GM15510 (cell line): ENCODE results near the gene EPB41L1.

Experiments used
- POLR2A ChIP-seq: IDR thresholded peaks from 3 replicates; pipeline ENCODE4 v1.6.1; 2011; ENCODE audit warnings: borderline replicate concordance; ENCODE audit not compliant: insufficient read length; ENCODE audit errors: extremely low read depth

The EPB41L1 gene

GRCh38 chr20:36154700-36155628 lies at the start of gene EPB41L1:
EPB41L1 (plus strand) TSS chr20:36154740; CDS start chr20:36173778, 19,038 bp downstream.
- TF ChIP-seq POLR2A, result no peak

- TF ChIP-seq POLR2A, result no peak
These were observed 49.7 kb upstream of the EPB41L1 start for GRCh38 chr20:36104856-36105255.

- no peak for TF ChIP-seq POLR2A
These were observed 48.8 kb upstream of the EPB41L1 start for GRCh38 chr20:36105711-36106226.

- no peak for TF ChIP-seq POLR2A
These were observed 47.9 kb upstream of the EPB41L1 start for GRCh38 chr20:36106606-36107005.

GRCh38 chr20:36107881-36108280 lies 46.7 kb upstream of the EPB41L1 start:
- TF ChIP-seq POLR2A, result no peak

GRCh38 chr20:36109251-36109947 lies 45.1 kb upstream of the EPB41L1 start:
- TF ChIP-seq POLR2A, result no peak

GRCh38 chr20:36110994-36111393 lies 43.5 kb upstream of the EPB41L1 start:
- TF ChIP-seq POLR2A, result no peak

- TF ChIP-seq POLR2A, result no peak
These were observed 42.4 kb upstream of the EPB41L1 start for GRCh38 chr20:36112112-36112511.

GRCh38 chr20:36113036-36113435 lies 41.5 kb upstream of the EPB41L1 start:
- no peak for TF ChIP-seq POLR2A

- TF ChIP-seq POLR2A, result no peak
These were observed 40.8 kb upstream of the EPB41L1 start for GRCh38 chr20:36113566-36114250.

GRCh38 chr20:36114707-36115106 lies 39.8 kb upstream of the EPB41L1 start:
- no peak for TF ChIP-seq POLR2A

GRCh38 chr20:36115925-36116324 lies 38.6 kb upstream of the EPB41L1 start:
- no peak for TF ChIP-seq POLR2A

GRCh38 chr20:36116807-36117441 lies 37.6 kb upstream of the EPB41L1 start:
- no peak for TF ChIP-seq POLR2A

GRCh38 chr20:36117638-36118037 lies 36.9 kb upstream of the EPB41L1 start:
- no peak for TF ChIP-seq POLR2A
